NCI-H146 (cell line): ENCODE data around the gene CLGN.

ENCODE experiments used
- DNase-seq: peaks from one replicate; lab custom pipeline; 2025; lab: John Stamatoyannopoulos, UW

Gene CLGN

GRCh38 chr4:140382732-140383131 lies 44.7 kb downstream of the CLGN start:
- DNase-seq = no peak

GRCh38 chr4:140374130-140374477 lies 53.3 kb downstream of the CLGN start:
- DNase-seq = no peak

- DNase-seq = peak; percentile 98
Measured at GRCh38 chr4:140373328-140374129, 53.9 kb downstream of the CLGN start, which contains the start of gene SCOC. Gene SCOC (plus strand): TSS chr4:140373646. CDS start chr4:140379171, 5,525 bp downstream.

- DNase-seq = peak; percentile 31
Measured at GRCh38 chr4:140372751-140373327, 54.6 kb downstream of the CLGN start.

GRCh38 chr4:140368686-140369085 lies 58.8 kb downstream of the CLGN start:
- no peak for DNase-seq

- DNase-seq = no peak
Measured at GRCh38 chr4:140367738-140368137, 59.7 kb downstream of the CLGN start.

GRCh38 chr4:140363558-140363957 lies 63.9 kb downstream of the CLGN start:
- peak; percentile 54 for DNase-seq

GRCh38 chr4:140363051-140363450 lies 64.4 kb downstream of the CLGN start:
- DNase-seq = no peak

GRCh38 chr4:140361099-140361498 lies 66.3 kb downstream of the CLGN start:
- DNase-seq = no peak

GRCh38 chr4:140359562-140360427 lies 67.7 kb downstream of the CLGN start:
- DNase-seq = peak; percentile 83

- no peak for DNase-seq
Measured at GRCh38 chr4:140358281-140358680, 69.2 kb downstream of the CLGN start.

GRCh38 chr4:140357868-140358267 lies 69.6 kb downstream of the CLGN start:
- no peak for DNase-seq

- DNase-seq = no peak
Measured at GRCh38 chr4:140355288-140355687, 72.2 kb downstream of the CLGN start.

GRCh38 chr4:140353786-140354185 lies 73.7 kb downstream of the CLGN start:
- DNase-seq = no peak

- DNase-seq = no peak
Measured at GRCh38 chr4:140351093-140352075, 76.1 kb downstream of the CLGN start.

GRCh38 chr4:140349816-140350215 lies 77.6 kb downstream of the CLGN start:
- no peak for DNase-seq

GRCh38 chr4:140346136-140346535 lies 81.3 kb downstream of the CLGN start:
- no peak for DNase-seq

GRCh38 chr4:140344621-140345020 lies 82.8 kb downstream of the CLGN start:
- DNase-seq = no peak

- no peak for DNase-seq
Measured at GRCh38 chr4:140344101-140344500, 83.3 kb downstream of the CLGN start.

GRCh38 chr4:140343303-140343702 lies 84.1 kb downstream of the CLGN start:
- DNase-seq = peak; percentile 18

GRCh38 chr4:140342620-140343019 lies 84.8 kb downstream of the CLGN start:
- DNase-seq = peak; percentile 31
